Right lobe of liver (tissue), 6 donors: Measurements from ENCODE around the gene LMO3. TPM values are rescaled to one million over a fixed set of nuclear protein-coding genes. Genes with fewer than 3 reads are reported as not detected.

Experiments
- ATAC-seq, 4 donors: fragments of 200-7000 bp; cut with Tn5 transposase; one replicate each; pipeline ENCODE4 v1.9.1; 2020; ENCODE audit warnings: mild to moderate bottlenecking in 4 of 4, moderate library complexity in 4 of 4
- DNase-seq, 3 donors: peaks; one replicate each; pipeline ENCODE4 v3.0.0-alpha.2; 2020
- H3K27ac ChIP-seq, 3 donors: fragments of 200-600 bp; one replicate each; pipeline ENCODE4 v1.8.0; 2022
- H3K27me3 ChIP-seq, 2 donors: fragments of 200-600 bp; one replicate each; pipeline ENCODE4 v1.8.0; 2022
- H3K36me3 ChIP-seq, 4 donors: fragments of 200-600 bp; sonication (generic) in 1 of 4; one replicate each; pipeline versions ENCODE4 v1.5.1 to v1.8.0; 2017 to 2022; ENCODE audit warnings: control low read depth in 1 of 4
- H3K4me1 ChIP-seq, 4 donors: fragments of 200-600 bp; sonication (generic) in 1 of 4; one replicate each; pipeline versions ENCODE4 v1.5.1 to v1.8.0; 2017 to 2022; ENCODE audit warnings: control low read depth in 1 of 4
- H3K4me3 ChIP-seq, 3 donors: fragments of 200-600 bp; one replicate each; pipeline ENCODE4 v1.8.0; 2022
- H3K9me3 ChIP-seq, 4 donors: fragments of 200-600 bp; sonication (generic) in 1 of 4; one replicate each; pipeline versions ENCODE4 v1.5.1 to v1.8.0; 2017 to 2022; ENCODE audit warnings: control low read depth in 1 of 4
- POLR2A ChIP-seq: fragments of 450-650 bp; IDR thresholded peaks from one replicate; pipeline ENCODE4 v1.6.1; 2017; ENCODE audit warnings: antibody characterized with exemption, mild to moderate bottlenecking
- WGBS: methylation state at CpG from one replicate; pipeline ENCODE4 v1.1.6; 2018; ENCODE audit warnings: low coverage, low lambda C conversion rate; ENCODE audit not compliant: insufficient coverage; ENCODE audit errors: missing lambda C conversion rate; 5-methylcytosine and 5-hydroxymethylcytosine counted together
- intact Hi-C, 2 donors: fragments of 100-400 bp; cut with DNase I; formaldehyde crosslinking; loops; one replicate each; pipeline versions ENCODE4 v1.11.2 to v1.14.1; 2022
- total RNA-seq, 6 experiments: library from RNA; depleted of rRNA in 2 of 6; stranded (reverse); fragments of >200 nt in 2 of 6; fragmentation: NEBNext Ultra II Directional in 3 of 6; extraction: Animal tissue kit (Norgen Biotek cat#: 25700) in 3 of 6; gene quantifications; one replicate each; pipeline versions ENCODE4 v1.1.0 to v1.2.4, GENCODE V29; 2016 to 2023
- TF ChIP-seq, protein P1 (sequence below), 4 donors: fragments of 200-600 bp in 3 of 4; fragments of 450-650 bp in 1 of 4; IDR thresholded peaks; one replicate each; pipeline versions ENCODE4 v1.5.1 to v1.8.0; 2016 to 2022; ENCODE audit warnings: antibody characterized with exemption in 4 of 4, mild to moderate bottlenecking in 2 of 4
- donor health status: DM: no; HTN: yes; CAD: no.
- donor health status: DM: no; HTN: no; CAD: no.
- donor health status: DM: no; HTN: no; CAD: no.
- donor health status: DM: no; HTN: yes; CAD: no.
- donor health status: DM: no; HTN: yes; CAD: no.

LMO3 gene
- total RNA-seq, 6 experiments from 2014 or later, result 1.3 TPM; not detected in 5

DNA sequence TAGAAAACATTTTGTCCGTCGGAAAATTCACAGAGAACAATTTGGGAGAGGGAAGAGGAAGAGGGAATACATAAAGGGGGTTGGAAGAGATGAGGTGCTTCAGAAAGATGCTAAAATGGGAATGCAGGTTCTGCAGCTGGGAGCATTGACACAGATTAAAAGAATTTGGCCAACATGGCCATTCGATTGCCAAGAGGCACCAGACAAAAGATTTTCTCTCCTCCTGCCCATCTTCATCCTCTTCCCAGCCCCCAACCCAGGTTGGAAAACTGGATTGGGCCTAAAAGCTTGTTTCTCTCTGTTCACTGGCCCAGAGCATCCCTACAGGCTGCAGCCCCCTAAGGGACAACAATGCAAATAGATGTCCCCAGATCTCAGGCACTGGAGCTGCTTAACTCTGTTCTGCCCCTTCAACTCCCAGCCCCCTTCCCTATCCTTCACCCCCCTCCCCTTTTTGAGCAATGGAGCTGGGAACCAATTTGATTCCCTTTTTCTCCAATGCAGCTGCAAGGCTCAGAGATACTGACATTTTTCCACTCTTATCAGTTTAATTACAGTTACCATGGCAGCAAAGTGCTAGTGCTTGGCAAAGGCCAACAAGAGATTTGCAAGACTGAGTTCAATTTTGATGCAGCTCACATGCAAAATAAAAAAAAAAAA is 1.9 kb downstream of the LMO3 start:
- no peak for TF ChIP-seq POLR2A
- TF ChIP-seq, protein P1, sequence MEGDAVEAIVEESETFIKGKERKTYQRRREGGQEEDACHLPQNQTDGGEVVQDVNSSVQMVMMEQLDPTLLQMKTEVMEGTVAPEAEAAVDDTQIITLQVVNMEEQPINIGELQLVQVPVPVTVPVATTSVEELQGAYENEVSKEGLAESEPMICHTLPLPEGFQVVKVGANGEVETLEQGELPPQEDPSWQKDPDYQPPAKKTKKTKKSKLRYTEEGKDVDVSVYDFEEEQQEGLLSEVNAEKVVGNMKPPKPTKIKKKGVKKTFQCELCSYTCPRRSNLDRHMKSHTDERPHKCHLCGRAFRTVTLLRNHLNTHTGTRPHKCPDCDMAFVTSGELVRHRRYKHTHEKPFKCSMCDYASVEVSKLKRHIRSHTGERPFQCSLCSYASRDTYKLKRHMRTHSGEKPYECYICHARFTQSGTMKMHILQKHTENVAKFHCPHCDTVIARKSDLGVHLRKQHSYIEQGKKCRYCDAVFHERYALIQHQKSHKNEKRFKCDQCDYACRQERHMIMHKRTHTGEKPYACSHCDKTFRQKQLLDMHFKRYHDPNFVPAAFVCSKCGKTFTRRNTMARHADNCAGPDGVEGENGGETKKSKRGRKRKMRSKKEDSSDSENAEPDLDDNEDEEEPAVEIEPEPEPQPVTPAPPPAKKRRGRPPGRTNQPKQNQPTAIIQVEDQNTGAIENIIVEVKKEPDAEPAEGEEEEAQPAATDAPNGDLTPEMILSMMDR (IDR thresholded peaks at IDR 0.05), result no peak
- Histone ChIP-seq H3K9me3 (no peaks in the 10 kb centered on the region), H3K27ac (no peak overlapping the region), H3K4me1 (peaks cover 0 to 14% (median 4%) of the 10 kb centered on the region in 4 donors), H3K4me3 (no peak overlapping the region), H3K36me3 (no peaks in the 10 kb centered on the region), H3K27me3 (no peaks in the 10 kb centered on the region)
- WGBS, result 75% methylated on average over 3 of the region's 3 CpGs
- DNase-seq (no peak), ATAC-seq (no peak)
- intact Hi-C loops, result no loop called here

GRCh38 chr12:16603260-16603915 is 2.6 kb downstream of the LMO3 start:
- no peak for DNase-seq
- Histone ChIP-seq H3K27ac (no peak overlapping the region), H3K9me3 (no peaks in the 10 kb centered on the region), H3K27me3 (no peaks in the 10 kb centered on the region), H3K4me1 (peaks cover 0 to 14% (median 4%) of the 10 kb centered on the region in 4 donors), H3K36me3 (no peaks in the 10 kb centered on the region), H3K4me3 (no peak overlapping the region)
- intact Hi-C loops, result no loop called here
- WGBS, result 90% methylated on average over 5 of the region's 5 CpGs
- TF ChIP-seq POLR2A, result no peak
- TF ChIP-seq, protein P1 (IDR thresholded peaks at IDR 0.05), result no peak
- ATAC-seq, result no peak

DNA sequence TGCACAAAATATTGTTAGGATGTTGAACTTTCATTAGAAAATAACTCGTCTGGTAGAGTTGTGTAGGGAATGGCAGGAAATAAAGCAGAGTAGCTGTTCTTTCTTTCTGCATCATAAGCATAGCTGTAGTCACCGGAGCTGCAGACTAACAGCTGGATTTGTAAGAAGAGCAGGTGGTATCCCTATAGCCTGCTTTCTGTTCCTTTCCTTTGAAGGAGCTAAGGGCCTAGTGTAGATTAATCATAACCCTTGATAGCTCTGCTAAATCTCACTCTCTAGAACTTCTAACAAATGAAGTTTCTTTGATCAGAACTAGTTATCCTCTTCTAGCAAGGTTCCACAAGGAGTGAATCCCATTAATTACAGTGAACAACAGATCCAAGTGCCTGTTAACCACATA is 3.5 kb downstream of the LMO3 start:
- Histone ChIP-seq H3K27ac (no peak overlapping the region), H3K36me3 (no peaks in the 10 kb centered on the region), H3K27me3 (no peaks in the 10 kb centered on the region), H3K4me3 (no peak overlapping the region), H3K9me3 (no peaks in the 10 kb centered on the region), H3K4me1 (peaks cover 0 to 14% (median 4%) of the 10 kb centered on the region in 4 donors)
- no peak for TF ChIP-seq POLR2A
- TF ChIP-seq, protein P1 (IDR thresholded peaks at IDR 0.05), result no peak
- no peak for DNase-seq
- intact Hi-C loops, result no loop called here
- 52% methylated on average over 2 of the region's 2 CpGs for WGBS
- ATAC-seq, result no peak

- H3K27ac ChIP-seq, result no peak overlapping the region
- intact Hi-C loops, result no loop called here
These were observed 5.4 kb downstream of the LMO3 start for GRCh38 chr12:16600525-16600924.

More at GRCh38 chr12:16600525-16600924, 5.4 kb downstream of the LMO3 start:
- TF ChIP-seq, protein P1 (IDR thresholded peaks at IDR 0.05), result no peak
- TF ChIP-seq POLR2A, result no peak
- WGBS, result 66% methylated on average over 5 of the region's 5 CpGs
- DNase-seq (no peak), ATAC-seq (no peak)
- H3K36me3 ChIP-seq, result no peaks in the 10 kb centered on the region
- no peak overlapping the region for H3K4me3 ChIP-seq
- H3K9me3 ChIP-seq, result no peaks in the 10 kb centered on the region
- no peaks in the 10 kb centered on the region for H3K27me3 ChIP-seq
- peaks cover 0 to 1% (median 0%) of the 10 kb centered on the region in 4 donors for H3K4me1 ChIP-seq
